ENCODE measurements around the gene PRDM16.
A peak's percentile ranks its signal among the peaks of the same experiment; 100 is the strongest.

The PRDM16 gene

GRCh38 chr1:3247521-3248121, 178.6 kb downstream of the PRDM16 start:
- DNase-seq = no peak

DNA sequence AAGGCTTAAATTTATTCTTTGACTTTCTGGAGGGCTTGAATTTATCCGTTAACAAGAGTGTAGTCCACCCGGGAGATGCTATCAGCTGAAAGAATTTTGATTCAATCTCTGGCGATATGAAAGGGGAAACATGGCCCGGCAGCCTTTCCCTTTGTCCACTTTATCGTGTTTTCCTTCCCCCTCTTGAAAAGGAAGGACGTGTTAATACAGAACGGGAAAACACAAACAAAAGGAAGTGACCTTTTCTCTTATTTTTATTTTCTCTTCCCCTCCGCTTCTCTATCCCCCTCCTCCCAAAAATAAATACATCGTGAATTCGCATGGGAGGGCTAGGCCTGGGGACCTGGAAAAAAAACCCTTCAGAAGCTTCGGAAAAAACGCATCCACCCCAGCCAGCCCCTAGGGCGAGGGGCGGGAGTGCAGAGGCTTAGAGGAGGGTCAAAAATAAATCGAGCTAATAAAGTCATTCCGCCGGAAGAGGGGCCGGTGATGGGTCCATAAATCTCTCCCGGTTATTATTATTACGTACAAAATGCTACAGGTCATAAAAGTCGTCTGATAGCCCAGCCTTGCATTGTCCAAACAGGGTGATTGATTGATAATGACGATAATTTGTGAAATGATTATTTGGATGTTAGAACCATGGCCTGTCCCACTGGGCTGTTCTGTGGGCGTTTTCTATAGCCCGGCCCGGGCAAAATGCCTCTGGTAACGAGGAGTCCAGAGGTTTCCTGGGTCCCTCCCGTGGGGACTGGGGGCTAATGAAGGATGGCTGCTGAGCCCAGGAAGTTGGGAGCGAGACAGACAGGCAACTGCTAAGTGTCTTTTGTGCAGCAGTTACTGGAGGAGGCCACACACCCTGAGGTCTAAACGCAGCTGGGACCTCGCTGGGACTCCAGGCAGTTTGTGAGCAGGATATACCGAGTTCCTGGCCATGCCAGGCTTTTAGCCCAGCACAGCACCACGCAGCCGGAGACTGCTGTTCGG, 179.4 kb downstream of the PRDM16 start:
- no peak for DNase-seq

DNA sequence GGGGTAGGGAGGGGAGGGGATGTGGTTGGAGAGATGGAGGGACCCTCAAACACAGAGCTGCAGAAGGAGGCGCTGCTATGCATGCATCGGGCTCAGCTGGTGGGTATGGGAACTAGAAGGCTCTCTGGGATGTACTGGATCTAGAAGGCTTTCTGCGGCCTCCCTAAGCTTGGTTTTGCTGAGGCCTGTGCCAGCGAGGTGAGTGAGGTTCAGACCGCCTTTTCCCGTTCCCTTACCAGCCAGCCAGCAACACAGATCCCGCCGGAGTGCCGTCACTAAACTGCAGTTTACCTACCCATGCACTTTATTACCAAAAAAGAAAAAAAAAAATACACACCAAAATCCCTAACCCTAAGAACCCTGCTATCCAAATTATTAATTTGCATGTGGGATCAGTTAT, 180.2 kb downstream of the PRDM16 start:
- no peak for DNase-seq

GRCh38 chr1:3249631-3250501, 180.9 kb downstream of the PRDM16 start:
- DNase-seq = no peak

- no peak for DNase-seq
Observed at GRCh38 chr1:3250624-3251023, 181.6 kb downstream of the PRDM16 start.

- DNase-seq = no peak
Observed at GRCh38 chr1:3251099-3251806, 182.2 kb downstream of the PRDM16 start.

DNA sequence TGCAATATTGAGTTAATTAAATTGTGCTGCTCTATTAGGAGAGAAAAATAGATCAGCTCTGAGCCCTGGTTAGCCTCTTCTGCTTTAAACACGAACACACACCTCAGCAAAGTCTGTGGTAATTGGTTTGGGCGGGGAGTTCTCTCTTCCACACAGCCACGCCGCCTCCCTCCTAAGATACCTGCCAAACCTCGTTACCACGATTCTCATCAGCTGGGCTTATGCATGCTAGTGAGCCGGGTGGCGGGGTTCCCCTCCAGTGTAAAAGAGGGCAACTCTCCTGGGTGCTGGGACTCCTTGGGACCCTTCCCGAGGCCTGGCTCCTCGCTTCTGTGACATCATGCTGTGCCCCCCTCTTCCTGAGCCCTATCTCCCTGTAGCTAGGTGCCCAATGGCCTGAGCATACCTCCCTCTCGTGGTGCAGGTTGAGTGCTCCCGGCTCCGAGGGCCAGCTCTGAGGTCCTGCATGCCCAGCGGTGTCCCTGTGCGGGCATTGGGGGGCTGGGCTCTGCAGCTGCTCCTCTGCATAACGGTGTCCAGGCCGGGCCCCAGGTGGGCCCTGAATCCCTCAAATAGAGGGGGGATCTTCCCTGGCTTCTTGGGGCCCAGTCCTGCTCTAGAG, 182.9 kb downstream of the PRDM16 start:
- DNase-seq = no peak

DNA sequence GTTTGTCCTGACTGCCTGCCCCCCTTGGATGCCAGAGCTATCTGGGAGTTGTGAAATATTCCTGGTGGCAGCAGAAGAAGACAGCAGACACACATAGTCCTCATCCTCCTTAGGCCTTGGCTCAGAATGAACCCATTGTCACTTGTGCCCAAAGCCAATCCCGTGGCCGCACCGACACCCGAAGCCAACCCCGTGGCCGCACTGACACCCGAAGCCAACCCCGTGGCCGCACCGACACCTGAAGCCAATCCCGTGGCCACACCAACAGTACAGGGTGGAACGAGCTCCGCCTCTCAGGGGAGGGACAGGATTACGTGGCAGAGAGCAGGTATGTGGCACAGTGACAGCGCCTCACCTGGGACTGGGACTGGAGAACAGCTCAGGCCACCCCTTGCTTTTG, 186.7 kb downstream of the PRDM16 start:
- no peak for DNase-seq

DNA sequence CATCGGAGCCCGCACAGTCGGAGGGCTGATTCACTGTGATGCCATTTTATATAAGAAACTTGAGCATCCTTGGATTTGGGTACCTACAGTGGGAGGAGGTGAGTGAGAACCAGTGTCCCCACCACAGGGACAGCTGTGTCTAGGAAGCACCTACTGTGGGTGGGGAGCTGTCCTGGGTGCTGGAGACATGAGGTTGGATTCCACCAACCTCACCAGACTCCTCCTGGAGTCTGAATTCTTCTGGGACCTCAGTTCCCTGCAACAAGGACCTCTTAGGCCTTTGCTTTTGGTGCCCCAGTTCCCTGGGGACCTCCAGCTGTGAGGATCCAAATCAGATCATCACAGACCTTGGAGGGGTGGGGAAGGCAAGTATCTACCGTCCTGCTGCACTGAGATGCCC, 188.8 kb downstream of the PRDM16 start:
- no peak for DNase-seq

DNA sequence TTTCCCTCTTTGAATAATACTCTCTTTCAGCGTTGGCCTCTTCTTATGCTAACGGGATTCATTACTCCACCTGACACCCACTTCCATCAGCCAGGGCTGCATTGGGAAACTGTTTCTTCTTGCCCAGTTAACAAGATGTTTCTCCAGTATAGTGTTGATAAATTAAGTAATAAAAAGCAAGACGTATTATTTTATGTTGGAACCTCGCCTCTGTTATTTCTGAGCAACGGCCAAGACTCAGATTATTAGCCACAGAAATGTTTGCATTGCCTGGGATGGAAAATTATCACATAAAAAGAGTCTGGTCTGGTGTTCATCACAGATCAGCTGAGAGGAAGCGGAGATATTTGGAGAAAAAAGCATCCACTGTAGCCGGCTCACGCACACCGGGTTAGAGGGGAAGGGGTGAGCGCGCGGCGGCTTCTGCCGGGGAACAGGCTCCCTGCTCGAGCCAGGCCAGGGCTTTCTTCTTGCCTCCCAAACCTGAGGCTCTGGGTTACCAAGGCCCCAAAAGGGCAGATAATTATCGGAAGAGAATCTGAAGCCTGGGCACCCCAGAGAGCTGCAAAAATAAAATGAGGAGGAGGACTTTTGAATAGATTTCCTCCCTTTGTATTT, 189.5 kb downstream of the PRDM16 start:
- DNase-seq = peak; percentile 12

DNA sequence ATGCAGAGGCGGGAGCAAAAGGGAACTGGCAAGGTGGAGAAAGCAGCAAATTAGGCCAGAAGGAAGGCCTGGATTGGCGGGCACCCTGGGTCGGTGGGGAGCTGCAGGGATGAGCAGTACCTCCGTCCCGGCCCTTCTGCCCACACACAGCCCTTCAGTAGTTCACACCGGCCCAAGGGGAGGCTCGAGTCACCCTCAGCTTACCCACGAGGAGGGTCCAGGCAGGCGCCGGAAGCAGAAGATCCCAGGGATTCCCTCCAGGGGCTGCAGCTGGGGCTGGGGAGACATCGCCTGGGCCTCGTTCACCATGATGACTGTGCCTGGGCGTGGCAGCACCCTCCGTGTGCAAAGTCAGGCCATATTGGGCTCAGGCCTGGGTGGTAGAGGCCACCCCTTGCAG, 190.0 kb downstream of the PRDM16 start:
- DNase-seq = no peak

GRCh38 chr1:3261007-3261968, 192.3 kb downstream of the PRDM16 start:
- no peak for DNase-seq

GRCh38 chr1:3261969-3262579, 193.1 kb downstream of the PRDM16 start:
- no peak for DNase-seq

DNA sequence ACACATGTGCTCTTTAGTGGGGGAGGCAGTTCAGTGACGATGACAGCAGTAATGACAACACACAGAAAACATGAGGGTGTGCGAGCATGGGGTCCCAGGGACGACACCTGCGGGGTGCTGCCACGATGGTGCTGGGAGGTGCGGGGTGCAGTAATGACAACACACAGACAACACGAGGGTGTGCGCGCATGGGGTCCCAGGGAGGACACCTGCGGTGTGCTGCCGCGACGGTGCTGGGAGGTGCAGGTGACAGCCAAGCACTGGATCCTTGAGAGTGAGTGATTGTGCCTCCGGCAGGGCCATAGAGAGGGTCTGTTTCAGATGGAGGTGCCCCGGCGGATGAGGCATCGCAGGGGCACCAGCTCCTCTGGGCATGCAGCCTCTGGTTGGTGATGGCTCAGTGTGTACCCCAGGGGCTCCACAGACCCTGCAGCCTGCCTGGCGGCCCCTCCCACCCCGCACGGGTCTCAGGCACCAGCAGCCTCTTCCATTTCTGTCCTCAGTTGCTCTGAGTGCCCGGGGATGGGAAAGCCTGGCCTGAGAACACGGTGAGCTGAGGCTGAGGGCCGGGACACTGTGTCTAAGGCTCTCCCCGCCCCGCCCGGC, 193.8 kb downstream of the PRDM16 start:
- no peak for DNase-seq

DNA sequence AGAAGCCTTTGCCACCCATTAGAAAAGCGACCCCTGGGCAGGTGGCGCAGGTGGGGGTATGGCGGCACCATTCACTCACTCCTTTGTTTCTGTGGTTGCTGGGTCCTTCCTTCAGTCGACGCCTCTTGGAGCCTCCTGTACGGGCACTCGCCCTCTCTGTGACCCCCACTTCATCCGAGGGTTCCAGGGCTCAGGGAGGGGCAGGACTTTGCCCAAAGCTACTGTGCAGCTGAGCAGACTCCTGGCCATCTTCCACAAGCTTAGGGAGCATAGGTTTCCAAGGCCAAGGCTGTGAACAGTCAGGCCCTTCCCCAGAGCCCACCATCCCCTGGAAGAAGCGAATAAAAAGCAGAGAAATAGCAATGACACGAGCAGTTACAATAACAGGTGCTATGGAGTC, 194.8 kb downstream of the PRDM16 start:
- no peak for DNase-seq

DNA sequence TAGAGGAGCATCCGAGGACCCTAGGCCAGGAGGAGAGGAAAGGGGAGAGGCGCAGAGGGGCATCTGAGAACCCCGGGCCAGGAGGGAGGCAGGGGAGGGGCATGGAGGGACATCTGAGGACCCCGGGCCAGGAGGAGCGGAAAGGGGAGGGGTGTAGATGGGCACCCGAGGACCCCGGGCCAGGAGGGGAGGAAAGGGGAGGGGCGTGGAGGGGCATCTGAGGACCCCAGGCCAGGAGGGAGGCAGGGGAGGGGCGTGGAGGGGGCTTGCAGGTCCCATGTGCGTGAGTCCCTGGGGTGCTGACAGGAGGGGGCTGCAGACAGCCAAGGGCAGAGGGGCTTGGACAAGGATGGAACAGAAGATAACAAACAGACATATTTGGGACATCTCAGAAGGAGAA, 195.5 kb downstream of the PRDM16 start:
- no peak for DNase-seq

- no peak for DNase-seq
Observed at GRCh38 chr1:3265835-3266805, 197.1 kb downstream of the PRDM16 start.

Measured in fibroblast of skin of scalp (primary cell).